ENCODE measurements around the gene CCDC27. TPM values are rescaled to one million over a fixed set of nuclear protein-coding genes. Genes with fewer than 3 reads are reported as not detected.

CCDC27 gene
- total and polyA plus RNA-seq, 5 donors from 2014 or later = not detected

GRCh38 chr1:3707939-3708328, 44.3 kb upstream of the CCDC27 start:
- no peak for ATAC-seq (ENCODE audit: low read depth in 2 of 2)
- no peaks in the 10 kb centered on the region for H3K36me3 Mint-ChIP-seq
- Histone ChIP-seq H3K27ac (ENCODE audit: insufficient read depth, low read length, poor library complexity, severe bottlenecking) (no peak overlapping the region), H3K4me3 (ENCODE audit: low read depth, low read length) (no peak overlapping the region), H3K4me1 (ENCODE audit: control insufficient read depth, insufficient read depth, low read length, poor library complexity, severe bottlenecking) (no peaks in the 10 kb centered on the region), H3K36me3 (ENCODE audit: control insufficient read depth, insufficient read depth, low read length) (no peaks in the 10 kb centered on the region), H3K9me3 (ENCODE audit: control insufficient read depth in 2 of 2, low read length in 2 of 2) (no peaks in the 10 kb centered on the region), H3K27me3 (ENCODE audit: control insufficient read depth, insufficient read depth, low read length) (no peaks in the 10 kb centered on the region)
- H3K27ac Mint-ChIP-seq = no peak overlapping the region
- no peak overlapping the region for H3K4me3 Mint-ChIP-seq
- H3K4me1 Mint-ChIP-seq = peaks cover 0 to 7% (median 1%) of the 10 kb centered on the region in 4 donors
- H3K27me3 Mint-ChIP-seq = peaks cover 4% of the 10 kb centered on the region
- H3K9me3 Mint-ChIP-seq = peaks cover 0 to 2% (median 0%) of the 10 kb centered on the region in 7 donors
- DNase-seq = no peak

GRCh38 chr1:3708791-3709190, 43.5 kb upstream of the CCDC27 start:
- Mint-ChIP-seq H3K4me1 (peaks cover 0 to 7% (median 1%) of the 10 kb centered on the region in 4 donors), H3K9me3 (peaks cover 0 to 2% (median 0%) of the 10 kb centered on the region in 7 donors), H3K27ac (no peak overlapping the region), H3K4me3 (no peak overlapping the region), H3K27me3 (peaks cover 4% of the 10 kb centered on the region), H3K36me3 (no peaks in the 10 kb centered on the region)
- no peak overlapping the region for H3K27ac ChIP-seq (ENCODE audit: insufficient read depth, low read length, poor library complexity, severe bottlenecking)
- no peaks in the 10 kb centered on the region for H3K27me3 ChIP-seq (ENCODE audit: control insufficient read depth, insufficient read depth, low read length)
- no peaks in the 10 kb centered on the region for H3K9me3 ChIP-seq (ENCODE audit: control insufficient read depth in 2 of 2, low read length in 2 of 2)
- ATAC-seq (ENCODE audit: low read depth in 2 of 2) = no peak
- H3K4me1 ChIP-seq (ENCODE audit: control insufficient read depth, insufficient read depth, low read length, poor library complexity, severe bottlenecking) = no peaks in the 10 kb centered on the region
- DNase-seq = no peak
- H3K4me3 ChIP-seq (ENCODE audit: low read depth, low read length) = no peak overlapping the region
- H3K36me3 ChIP-seq (ENCODE audit: control insufficient read depth, insufficient read depth, low read length) = no peaks in the 10 kb centered on the region

- no peaks in the 10 kb centered on the region for H3K36me3 Mint-ChIP-seq
- H3K4me3 Mint-ChIP-seq = no peak overlapping the region
- no peaks in the 10 kb centered on the region for H3K27me3 Mint-ChIP-seq
- no peak overlapping the region for H3K4me3 ChIP-seq (ENCODE audit: low read depth, low read length)
- H3K27ac Mint-ChIP-seq = no peak overlapping the region
- no peaks in the 10 kb centered on the region for H3K9me3 ChIP-seq (ENCODE audit: control insufficient read depth in 2 of 2, low read length in 2 of 2)
- H3K4me1 ChIP-seq (ENCODE audit: control insufficient read depth, insufficient read depth, low read length, poor library complexity, severe bottlenecking) = no peaks in the 10 kb centered on the region
- no peaks in the 10 kb centered on the region for H3K36me3 ChIP-seq (ENCODE audit: control insufficient read depth, insufficient read depth, low read length)
- no peak overlapping the region for H3K27ac ChIP-seq (ENCODE audit: insufficient read depth, low read length, poor library complexity, severe bottlenecking)
- no peak for DNase-seq
- peaks cover 0 to 2% (median 0%) of the 10 kb centered on the region in 7 donors for H3K9me3 Mint-ChIP-seq
- H3K4me1 Mint-ChIP-seq = no peaks in the 10 kb centered on the region
- no peaks in the 10 kb centered on the region for H3K27me3 ChIP-seq (ENCODE audit: control insufficient read depth, insufficient read depth, low read length)
- no peak for ATAC-seq (ENCODE audit: low read depth in 2 of 2)
Observed at GRCh38 chr1:3710251-3710650, 42.0 kb upstream of the CCDC27 start.

- Histone ChIP-seq H3K4me3 (ENCODE audit: low read depth, low read length) (no peak overlapping the region), H3K36me3 (ENCODE audit: control insufficient read depth, insufficient read depth, low read length) (no peaks in the 10 kb centered on the region), H3K27me3 (ENCODE audit: control insufficient read depth, insufficient read depth, low read length) (no peaks in the 10 kb centered on the region), H3K9me3 (ENCODE audit: control insufficient read depth in 2 of 2, low read length in 2 of 2) (no peaks in the 10 kb centered on the region), H3K27ac (ENCODE audit: insufficient read depth, low read length, poor library complexity, severe bottlenecking) (no peak overlapping the region), H3K4me1 (ENCODE audit: control insufficient read depth, insufficient read depth, low read length, poor library complexity, severe bottlenecking) (no peaks in the 10 kb centered on the region)
- H3K9me3 Mint-ChIP-seq = peaks cover 0 to 2% (median 0%) of the 10 kb centered on the region in 7 donors
- peak overlapping the region in 1 of 3 donors; percentile 14 for H3K27ac Mint-ChIP-seq
- no peaks in the 10 kb centered on the region for H3K27me3 Mint-ChIP-seq
- no peak for DNase-seq
- no peak for ATAC-seq (ENCODE audit: low read depth in 2 of 2)
- no peaks in the 10 kb centered on the region for H3K4me1 Mint-ChIP-seq
- H3K36me3 Mint-ChIP-seq = no peaks in the 10 kb centered on the region
- H3K4me3 Mint-ChIP-seq = no peak overlapping the region
Observed at GRCh38 chr1:3711381-3711779, 40.9 kb upstream of the CCDC27 start.

- no peaks in the 10 kb centered on the region for H3K9me3 ChIP-seq (ENCODE audit: control insufficient read depth in 2 of 2, low read length in 2 of 2)
- H3K36me3 ChIP-seq (ENCODE audit: control insufficient read depth, insufficient read depth, low read length) = no peaks in the 10 kb centered on the region
- Mint-ChIP-seq H3K27me3 (peaks cover 5% of the 10 kb centered on the region), H3K9me3 (peaks cover 0 to 2% (median 0%) of the 10 kb centered on the region in 7 donors), H3K36me3 (no peaks in the 10 kb centered on the region), H3K4me3 (no peak overlapping the region), H3K4me1 (no peaks in the 10 kb centered on the region), H3K27ac (no peak overlapping the region)
- ATAC-seq (ENCODE audit: low read depth in 2 of 2) (no peak), DNase-seq (no peak)
- H3K4me3 ChIP-seq (ENCODE audit: low read depth, low read length) = no peak overlapping the region
- H3K27ac ChIP-seq (ENCODE audit: insufficient read depth, low read length, poor library complexity, severe bottlenecking) = no peak overlapping the region
- no peaks in the 10 kb centered on the region for H3K27me3 ChIP-seq (ENCODE audit: control insufficient read depth, insufficient read depth, low read length)
- no peaks in the 10 kb centered on the region for H3K4me1 ChIP-seq (ENCODE audit: control insufficient read depth, insufficient read depth, low read length, poor library complexity, severe bottlenecking)
Observed at GRCh38 chr1:3711780-3712451, 40.3 kb upstream of the CCDC27 start.

- H3K9me3 Mint-ChIP-seq = peaks cover 0 to 2% (median 0%) of the 10 kb centered on the region in 7 donors
- H3K4me1 Mint-ChIP-seq = no peaks in the 10 kb centered on the region
- Histone ChIP-seq H3K36me3 (ENCODE audit: control insufficient read depth, insufficient read depth, low read length) (no peaks in the 10 kb centered on the region), H3K4me3 (ENCODE audit: low read depth, low read length) (no peak overlapping the region), H3K9me3 (ENCODE audit: control insufficient read depth in 2 of 2, low read length in 2 of 2) (no peaks in the 10 kb centered on the region), H3K27ac (ENCODE audit: insufficient read depth, low read length, poor library complexity, severe bottlenecking) (no peak overlapping the region), H3K27me3 (ENCODE audit: control insufficient read depth, insufficient read depth, low read length) (no peaks in the 10 kb centered on the region), H3K4me1 (ENCODE audit: control insufficient read depth, insufficient read depth, low read length, poor library complexity, severe bottlenecking) (no peaks in the 10 kb centered on the region)
- ATAC-seq (ENCODE audit: low read depth in 2 of 2) = no peak
- H3K4me3 Mint-ChIP-seq = no peak overlapping the region
- H3K27ac Mint-ChIP-seq = peak overlapping the region in 1 of 3 donors; percentile 43
- H3K27me3 Mint-ChIP-seq = peaks cover 7% of the 10 kb centered on the region
- DNase-seq = no peak
- no peaks in the 10 kb centered on the region for H3K36me3 Mint-ChIP-seq
Observed at GRCh38 chr1:3712573-3713535, 39.4 kb upstream of the CCDC27 start.

- Mint-ChIP-seq H3K4me1 (no peaks in the 10 kb centered on the region), H3K27me3 (peaks cover 7% of the 10 kb centered on the region), H3K9me3 (peaks cover 0 to 2% (median 0%) of the 10 kb centered on the region in 7 donors), H3K27ac (no peak overlapping the region), H3K4me3 (no peak overlapping the region), H3K36me3 (no peaks in the 10 kb centered on the region)
- no peaks in the 10 kb centered on the region for H3K4me1 ChIP-seq (ENCODE audit: control insufficient read depth, insufficient read depth, low read length, poor library complexity, severe bottlenecking)
- H3K27me3 ChIP-seq (ENCODE audit: control insufficient read depth, insufficient read depth, low read length) = no peaks in the 10 kb centered on the region
- DNase-seq = no peak
- H3K9me3 ChIP-seq (ENCODE audit: control insufficient read depth in 2 of 2, low read length in 2 of 2) = no peaks in the 10 kb centered on the region
- H3K27ac ChIP-seq (ENCODE audit: insufficient read depth, low read length, poor library complexity, severe bottlenecking) = no peak overlapping the region
- ATAC-seq (ENCODE audit: low read depth in 2 of 2) = no peak
- no peak overlapping the region for H3K4me3 ChIP-seq (ENCODE audit: low read depth, low read length)
- no peaks in the 10 kb centered on the region for H3K36me3 ChIP-seq (ENCODE audit: control insufficient read depth, insufficient read depth, low read length)
Observed at GRCh38 chr1:3713840-3714239, 38.4 kb upstream of the CCDC27 start.

All from CD4-positive, CD25-positive, alpha-beta regulatory T cell (primary cell).